GM19455 (cell line): ENCODE data around the gene TIRAP.
"Not testable (repeated sequence)": the region's sequence is repeated elsewhere in the genome, so short reads cannot be mapped to it uniquely, and the experiment has no call there.

ENCODE experiments used
- ATAC-seq: cut with Tn5 transposase; IDR thresholded peaks from one replicate; pipeline ENCODE4 v1.9.1; 2021; ENCODE audit not compliant: unreplicated experiment

The TIRAP gene, protein sequence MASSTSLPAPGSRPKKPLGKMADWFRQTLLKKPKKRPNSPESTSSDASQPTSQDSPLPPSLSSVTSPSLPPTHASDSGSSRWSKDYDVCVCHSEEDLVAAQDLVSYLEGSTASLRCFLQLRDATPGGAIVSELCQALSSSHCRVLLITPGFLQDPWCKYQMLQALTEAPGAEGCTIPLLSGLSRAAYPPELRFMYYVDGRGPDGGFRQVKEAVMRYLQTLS

DNA sequence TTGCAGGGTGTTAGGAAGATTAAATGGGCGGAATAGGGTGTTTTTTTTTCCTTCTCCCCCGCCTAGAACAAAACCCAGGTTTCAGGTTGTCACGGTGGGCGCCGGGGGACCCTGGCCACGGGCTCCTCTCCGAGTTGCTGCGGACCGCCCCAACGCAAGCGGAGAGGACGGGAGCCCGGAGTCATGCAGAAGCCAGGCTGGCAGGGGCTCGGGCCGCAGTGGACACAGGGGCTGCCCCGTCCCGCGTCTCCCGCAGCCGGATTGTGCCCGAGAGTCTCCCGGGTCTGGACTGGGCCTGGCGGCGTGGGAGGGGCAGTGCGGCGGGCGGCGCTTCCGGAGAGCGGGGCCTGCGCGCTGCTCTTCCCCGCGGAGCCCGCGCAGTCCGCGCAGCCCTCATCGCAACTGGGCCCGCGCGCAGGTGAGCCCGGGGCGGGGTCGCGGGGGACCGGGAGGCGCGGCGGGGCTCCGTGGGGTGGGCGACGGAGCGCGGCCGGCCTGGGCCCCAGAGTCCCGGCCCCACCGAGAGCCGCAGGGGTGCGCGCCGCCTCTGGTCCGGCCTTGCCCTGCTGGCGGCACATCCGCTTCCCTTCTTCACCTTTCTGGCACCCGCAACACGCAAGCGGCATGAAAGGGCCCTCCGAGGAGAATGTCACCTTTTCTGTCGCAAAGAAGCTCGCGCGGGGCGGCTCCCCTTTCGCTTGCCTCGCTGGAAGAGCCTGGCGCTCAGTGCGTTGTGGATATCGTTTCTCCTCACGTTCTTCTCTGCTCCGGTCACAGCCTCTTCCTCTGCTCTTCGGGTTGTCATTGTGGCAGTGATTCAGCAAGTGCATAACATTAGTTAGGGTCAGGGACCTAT is at the start of gene TIRAP:
TIRAP (plus strand) TSS at position 358 of the 856 bp plus-strand sequence. CDS start 7,802 bp downstream, outside the sequence.
- peak; percentile 60 for ATAC-seq

DNA sequence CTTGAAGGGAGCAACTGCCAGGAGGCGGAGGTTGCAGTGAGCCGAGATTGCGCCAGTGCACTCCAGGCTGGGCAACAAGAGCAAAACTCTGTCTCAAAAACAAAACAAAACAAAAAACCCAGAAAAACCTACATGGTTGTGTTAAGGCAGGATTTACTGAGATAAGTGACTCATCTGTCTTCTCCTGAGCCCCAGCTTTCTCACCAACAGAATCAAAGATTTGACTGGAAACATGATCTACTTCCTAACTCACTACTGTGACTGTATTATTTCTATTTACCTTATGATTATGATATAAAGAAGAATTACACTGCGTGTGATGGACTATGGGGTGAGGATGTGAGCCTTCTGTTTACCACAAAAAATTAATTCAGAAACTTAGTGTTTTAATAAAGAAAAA is 49.5 kb upstream of the TIRAP start:
- ATAC-seq: no peak

DNA sequence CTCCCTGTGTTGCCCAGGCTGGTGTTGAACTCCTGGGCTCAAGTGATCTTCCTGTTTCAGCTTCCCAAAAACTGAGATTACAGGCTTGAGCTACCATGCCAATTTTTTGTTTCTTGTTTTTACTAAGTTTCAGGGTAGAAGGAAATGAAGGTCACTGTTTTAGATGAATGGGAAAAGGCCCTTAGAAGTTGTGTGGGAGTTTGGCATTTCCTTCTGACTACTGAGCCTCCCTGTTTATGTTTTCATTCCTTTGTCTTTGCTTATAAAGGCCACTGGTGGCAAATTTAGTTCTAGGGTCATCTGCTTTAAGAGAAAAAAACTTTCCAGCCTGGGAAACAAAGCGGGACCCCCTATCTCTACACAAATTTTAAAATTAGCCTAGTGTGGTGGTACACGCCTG is 36.3 kb upstream of the TIRAP start:
- no peak for ATAC-seq

DNA sequence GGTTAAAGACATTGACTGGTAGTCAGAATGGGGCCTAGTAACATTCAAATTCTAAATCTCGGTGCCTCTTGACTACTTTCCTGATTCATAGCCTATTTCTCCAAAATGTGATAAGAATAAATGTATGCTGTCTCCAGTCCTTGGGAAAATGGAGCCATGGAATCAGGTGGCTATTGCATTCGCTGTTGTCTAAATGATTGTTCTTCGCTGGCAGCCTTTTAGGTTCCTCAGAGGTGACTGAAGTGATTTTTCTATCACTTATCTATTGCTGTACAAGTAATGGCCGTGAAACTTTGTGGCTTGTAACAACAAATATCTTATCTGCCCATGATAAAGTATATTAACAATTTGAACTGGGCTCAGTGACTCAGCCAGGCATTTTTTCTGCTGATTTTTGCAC is 29.6 kb upstream of the TIRAP start:
- ATAC-seq: no peak

DNA sequence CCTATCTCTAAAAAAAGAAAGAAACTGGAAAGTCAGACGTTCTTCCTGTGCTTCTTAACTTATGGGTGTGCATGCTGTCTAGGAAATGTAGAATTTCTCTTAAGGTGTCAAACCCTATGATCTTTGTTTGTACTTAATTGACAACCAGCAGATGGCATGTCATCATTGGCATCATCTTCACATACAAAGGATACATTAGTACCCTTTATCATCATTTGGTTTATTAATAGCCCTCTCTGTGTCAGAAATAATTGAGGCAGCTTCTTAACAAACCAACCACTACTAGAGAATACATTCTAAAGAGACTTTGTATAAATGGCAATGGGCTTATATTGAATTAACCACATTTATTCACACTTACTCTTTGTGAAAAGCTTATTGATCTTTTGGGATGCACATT is 28.1 kb upstream of the TIRAP start:
- no peak for ATAC-seq

DNA sequence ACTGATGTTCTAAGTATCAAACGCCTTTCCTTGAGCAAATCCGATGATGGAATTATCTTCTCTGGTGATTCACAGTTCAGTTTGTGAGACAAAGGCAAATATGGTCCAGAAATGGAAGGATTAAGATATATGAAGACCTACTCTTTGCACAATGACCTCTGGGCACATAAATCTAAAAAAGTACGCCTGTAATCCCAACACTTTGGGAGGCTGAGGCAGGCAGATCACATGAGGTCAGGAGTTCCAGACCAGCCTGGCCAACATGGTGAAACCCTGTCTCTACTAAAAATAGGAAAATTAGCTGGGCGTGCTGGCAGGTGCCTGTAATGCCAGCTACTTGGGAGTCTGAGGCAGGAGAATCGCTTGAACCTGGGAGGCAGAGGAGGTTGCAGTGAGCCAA is 27.4 kb upstream of the TIRAP start:
- not testable (repeated sequence) for ATAC-seq

DNA sequence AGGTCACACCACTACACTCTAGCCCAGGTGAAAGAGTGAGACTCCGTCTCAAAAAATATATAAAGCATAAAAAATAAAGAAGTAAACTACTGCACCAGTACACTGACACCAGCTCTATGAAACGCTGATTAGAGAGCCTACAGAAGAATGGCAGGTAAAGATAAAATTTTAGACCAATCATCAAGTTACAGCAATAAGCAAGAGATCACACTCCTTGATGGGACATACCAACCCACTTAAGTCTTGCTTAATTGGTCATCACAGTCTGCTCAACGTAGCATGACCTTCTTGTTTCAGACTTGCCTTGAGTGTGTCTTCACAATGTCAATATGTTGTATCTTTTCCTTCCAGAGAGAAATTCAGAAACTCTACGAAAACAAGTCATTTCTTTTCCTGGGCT is 26.7 kb upstream of the TIRAP start:
- no peak for ATAC-seq

DNA sequence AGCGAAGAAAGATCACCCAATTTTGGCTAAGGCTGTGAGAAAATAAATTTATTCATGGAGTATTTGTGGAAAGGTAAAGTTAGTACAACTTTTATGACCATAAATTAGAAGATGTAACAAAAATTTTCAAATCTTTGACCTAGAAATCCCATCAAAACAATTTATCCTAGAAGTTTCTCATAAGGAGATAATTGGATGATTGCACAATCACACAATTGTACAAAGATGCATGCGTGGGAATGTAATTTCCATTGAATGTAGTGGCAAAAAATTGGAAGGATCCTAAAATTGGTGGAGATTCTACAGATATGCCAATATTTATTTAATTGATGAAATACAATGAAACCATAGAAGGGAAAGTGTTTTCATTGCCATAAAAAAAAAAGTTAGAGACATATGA is 25.7 kb upstream of the TIRAP start:
- ATAC-seq: no peak

DNA sequence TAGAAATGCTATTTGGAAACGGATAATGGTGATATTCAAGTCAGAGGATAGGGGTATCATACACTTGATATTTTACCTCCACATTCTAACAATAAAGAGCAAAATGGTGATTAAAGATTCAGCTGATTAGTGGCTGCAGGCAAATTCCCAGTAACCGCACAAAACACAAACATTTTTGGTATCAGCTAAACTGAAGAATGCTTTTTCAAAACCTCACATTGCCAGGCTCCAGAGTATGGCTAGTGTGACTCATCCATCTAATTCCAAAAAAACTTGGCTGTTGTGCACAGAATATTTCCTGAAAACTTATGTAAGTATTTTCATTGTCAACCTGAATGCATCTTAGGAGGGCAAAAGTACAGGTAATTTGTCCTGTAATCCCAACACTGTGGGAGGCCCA is 25.1 kb upstream of the TIRAP start:
- no peak for ATAC-seq

DNA sequence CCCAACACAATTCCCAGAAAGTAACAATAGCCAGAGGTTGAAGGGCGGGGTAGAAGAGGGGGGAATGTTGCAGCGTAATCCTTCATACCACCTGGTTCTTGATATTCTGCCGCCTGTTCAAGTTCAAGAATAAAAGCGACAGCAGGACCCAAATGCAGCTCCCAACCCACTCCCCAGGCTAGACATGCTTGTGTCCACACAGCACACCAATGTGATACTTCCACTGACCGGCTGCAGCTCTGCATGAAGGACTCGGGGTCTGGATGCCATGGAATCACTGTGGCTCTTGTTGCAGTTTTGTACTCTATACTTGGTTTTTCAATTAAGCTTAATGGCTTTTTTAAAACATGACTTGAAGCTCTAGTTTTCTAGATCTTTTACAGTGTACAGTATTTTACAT is 20.7 kb upstream of the TIRAP start:
- no peak for ATAC-seq

DNA sequence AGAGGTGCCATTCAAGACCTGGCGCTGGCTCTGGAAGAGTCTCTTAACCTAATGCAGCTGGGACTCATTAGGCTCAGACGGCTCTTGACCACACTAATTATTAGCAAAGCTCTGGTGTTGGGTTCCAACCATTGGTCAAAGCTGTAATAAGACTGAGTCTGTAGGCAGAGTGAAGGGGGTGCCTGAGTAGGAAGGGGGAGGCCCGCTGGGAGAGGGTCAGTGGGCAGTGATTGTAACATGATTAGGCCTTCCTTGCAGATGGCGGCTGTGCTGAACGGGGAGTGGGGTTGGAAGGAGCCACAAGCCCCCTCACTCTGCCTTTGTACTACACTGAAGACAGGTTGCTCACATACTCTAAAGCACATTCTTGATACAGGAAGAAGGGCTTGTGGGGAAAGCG is 19.4 kb upstream of the TIRAP start:
- no peak for ATAC-seq

DNA sequence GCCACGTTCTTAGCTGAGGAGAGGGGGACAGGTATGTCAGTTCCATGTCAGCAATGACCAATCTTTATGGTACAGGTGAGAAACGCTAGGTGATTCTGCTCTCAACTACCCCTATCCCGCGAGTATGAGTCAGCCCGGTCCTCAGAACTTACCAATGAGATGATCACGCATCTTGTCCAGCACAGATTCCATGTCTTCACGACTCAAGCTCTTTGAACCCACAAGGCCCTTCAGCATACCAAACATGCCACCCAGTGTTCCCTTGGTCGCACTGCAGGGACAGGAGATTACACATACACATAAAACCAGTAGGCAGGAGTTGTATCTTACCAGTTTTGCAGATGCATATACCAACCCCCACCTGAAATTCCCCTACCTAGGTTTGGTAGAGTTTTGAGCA is 17.1 kb upstream of the TIRAP start:
- ATAC-seq: no peak

DNA sequence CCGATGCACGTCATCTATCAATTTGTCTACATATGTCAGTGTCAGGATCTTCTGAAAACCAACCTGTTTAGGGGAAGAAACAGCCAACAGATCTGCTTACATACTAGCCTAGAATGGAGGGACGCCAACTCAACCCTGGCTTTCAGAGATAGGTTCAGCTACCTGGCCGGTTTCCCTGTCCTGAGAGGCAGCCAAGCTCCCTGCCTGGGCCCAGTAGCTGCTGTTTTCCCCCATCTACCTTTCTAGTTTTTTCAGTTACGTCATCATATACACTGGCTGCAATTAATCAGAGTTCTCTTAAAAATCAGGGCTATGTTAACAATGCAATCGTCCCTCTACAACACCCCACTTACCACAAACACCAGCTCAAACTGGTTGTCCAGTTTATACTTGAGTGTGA is 15.2 kb upstream of the TIRAP start:
- ATAC-seq: no peak

DNA sequence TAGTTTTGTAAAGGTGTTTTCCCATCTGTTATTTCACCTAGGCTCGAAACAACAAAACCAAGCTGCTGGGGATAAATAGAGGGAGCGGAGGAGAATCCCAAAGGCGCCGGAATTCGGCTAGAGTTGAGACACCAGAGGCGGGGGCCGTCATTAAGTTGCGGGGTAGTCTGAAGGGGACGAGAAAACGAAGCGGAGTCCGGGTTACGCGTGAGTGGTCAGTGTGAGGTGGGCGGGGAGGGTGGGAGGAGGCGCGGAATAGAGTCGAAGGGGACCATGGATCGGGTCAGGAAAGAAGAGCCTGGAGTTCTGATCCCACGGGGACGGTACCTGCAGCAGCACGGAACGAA is 14.6 kb upstream of the TIRAP start:
- peak; percentile 9 for ATAC-seq

DNA sequence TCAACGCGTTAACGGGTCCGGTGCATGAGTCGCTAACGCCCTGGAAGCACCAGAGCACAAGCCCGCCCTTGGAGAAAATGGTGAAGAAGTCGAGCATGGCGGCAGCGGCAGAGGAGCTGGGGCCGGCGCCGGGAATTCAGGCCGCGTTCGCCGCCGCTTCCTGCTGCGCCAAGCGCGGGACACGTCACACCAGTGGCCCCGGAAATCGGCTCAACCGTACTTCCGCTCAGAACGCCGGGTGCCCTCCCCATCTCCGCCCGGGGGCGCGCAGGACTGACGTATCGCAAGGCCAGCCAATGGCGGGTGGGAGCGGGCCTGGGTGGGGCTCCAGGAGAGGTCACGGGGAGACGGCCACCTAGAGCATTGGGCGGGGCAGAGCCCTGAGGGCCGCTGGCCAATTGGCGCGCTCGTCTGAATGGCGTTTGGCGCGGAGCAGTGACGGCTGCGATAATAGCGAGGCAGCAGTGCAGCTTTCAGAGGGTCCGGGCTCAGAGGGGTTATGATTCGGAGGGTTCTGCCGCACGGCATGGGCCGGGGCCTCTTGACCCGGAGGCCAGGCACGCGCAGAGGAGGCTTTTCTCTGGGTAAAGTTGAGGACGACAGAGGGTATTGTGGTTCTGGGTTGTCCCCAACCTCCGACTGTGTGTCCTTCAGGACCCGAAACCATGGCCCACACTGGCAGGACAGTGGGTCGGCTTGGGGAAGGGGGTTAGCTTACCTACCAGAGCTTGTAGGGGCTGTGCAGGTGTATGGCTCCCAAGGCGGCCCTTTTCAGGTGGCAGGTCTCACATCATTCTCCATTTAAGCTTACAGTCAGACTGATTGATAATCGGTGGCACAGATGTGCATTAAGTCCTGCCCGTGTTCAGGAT is 13.9 kb upstream of the TIRAP start, which contains the start of the genes FOXRED1 and SRPRA:
FOXRED1 (plus strand) TSS at position 447 of the 872 bp plus-strand sequence; CDS start at position 500, 53 bp downstream.
SRPRA (minus strand) TSS at position 188 of the 872 bp plus-strand sequence; CDS start at position 97, 91 bp downstream.
- ATAC-seq: peak; percentile 99

DNA sequence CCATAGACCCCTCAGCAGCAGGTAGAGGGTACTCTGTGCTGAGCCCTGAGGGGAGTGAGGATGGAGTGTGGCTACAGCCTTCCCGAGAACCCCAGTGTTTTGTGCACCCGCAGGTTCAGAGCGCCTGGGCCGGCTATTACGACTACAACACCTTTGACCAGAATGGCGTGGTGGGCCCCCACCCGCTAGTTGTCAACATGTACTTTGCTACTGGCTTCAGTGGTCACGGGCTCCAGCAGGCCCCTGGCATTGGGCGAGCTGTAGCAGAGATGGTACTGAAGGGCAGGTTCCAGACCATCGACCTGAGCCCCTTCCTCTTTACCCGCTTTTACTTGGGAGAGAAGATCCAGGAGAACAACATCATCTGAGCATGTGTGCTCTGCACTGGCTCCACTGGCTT is 5.6 kb upstream of the TIRAP start:
- ATAC-seq: no peak

DNA sequence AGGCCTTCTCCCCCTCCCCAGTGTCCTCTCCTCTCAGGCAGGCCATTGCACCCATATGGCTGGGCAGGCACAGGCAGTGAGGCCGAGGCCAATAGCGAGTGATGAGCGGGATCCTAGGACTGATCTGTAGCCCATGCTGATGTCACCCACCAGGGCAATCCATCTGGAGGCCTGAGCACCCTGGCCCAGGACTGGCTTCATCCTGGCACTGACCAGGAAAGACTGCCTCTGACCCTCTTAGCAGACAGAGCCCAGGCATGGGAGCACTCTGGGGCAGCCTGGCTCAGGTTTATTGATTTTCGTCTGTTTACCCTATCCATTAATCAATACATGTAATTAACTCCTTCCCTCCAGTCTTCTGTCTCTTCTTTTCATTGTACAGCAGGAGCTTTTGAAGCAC is 5.1 kb upstream of the TIRAP start:
- no peak for ATAC-seq

DNA sequence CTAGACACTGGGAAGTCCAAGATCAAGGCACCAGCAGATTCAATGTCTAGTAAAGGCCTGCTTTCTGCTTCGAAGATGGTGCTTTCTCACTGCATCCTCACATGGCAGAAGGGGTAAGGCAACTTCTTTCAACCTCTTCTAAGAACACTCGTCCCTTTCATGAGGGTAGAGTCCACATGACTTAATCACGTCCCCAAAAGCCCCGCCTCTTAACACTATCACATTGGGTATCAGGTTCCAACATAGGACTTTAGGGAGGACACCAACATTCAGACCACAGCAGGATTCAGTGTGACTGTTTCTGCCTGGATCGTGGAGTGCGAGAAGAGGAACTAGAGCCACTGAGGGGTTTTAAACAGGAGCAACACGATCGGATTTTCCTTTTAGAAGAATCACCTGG is 3.7 kb upstream of the TIRAP start:
- ATAC-seq: no peak

DNA sequence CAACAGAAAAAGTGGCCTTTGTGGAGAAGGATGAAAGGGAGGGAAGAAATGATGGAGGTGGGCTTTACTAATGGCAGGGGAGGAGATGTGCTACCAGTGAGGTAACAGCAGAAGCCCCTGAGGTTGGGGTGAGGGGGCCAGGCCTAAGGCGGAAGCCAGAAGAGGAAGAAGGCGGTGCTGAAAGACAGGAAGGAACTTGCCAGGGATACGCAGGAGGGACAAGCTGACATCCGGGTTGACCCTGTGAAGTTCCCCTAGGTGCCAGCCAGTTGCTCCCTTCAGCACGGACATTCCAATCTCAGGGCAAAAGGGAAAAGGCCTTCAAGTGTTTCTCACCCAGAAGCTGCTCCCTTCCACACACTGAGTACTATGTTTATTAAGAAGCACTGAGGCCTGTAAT is 2.3 kb upstream of the TIRAP start:
- no peak for ATAC-seq

DNA sequence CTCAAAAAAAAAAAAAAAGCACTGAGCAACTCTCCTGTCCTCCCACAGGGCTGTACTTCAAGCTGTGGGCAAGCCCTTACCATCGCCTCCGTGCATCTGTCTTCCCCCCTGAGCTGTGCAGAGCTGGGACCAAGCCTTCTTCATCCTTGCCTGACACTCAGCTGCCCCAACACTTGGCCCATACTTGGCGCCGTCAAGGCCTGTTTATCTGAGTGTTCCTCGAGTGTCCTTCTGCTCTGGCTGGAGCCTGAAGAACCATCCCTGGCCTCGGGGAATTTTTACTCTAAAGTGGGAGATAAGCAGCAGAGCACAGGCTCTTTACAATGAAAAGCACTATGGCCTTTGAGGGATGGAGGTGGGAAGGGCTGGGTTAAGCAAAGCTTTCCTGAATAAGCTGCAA is 1.6 kb upstream of the TIRAP start:
- ATAC-seq: no peak

DNA sequence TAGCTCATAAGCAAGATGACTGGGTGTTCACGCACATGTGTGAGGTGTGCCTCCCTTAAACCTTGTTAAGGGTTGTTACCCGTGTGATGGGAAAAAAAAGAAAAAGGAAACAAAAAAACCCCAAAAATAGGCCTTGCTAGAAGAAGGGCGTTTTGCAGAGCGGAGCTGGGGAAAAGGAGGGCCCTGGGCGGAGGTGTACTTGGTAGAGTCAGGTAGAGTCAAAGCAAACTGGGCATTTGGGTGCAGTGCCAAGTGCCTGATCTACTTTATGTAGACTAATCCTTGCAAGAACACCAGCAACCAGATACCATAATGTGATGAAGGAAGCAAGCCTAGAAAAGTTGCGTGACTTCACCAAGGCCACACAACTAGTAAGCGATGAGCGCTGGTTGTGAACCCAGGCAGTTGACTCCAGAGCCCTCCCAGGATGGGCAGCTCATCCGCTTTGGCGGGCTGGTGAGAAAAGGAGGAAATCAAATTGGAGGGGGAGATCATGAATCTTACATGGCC is 1.2 kb upstream of the TIRAP start:
- ATAC-seq: no peak
